ENCODE results near the gene ALDH1A1.

ALDH1A1 gene

DNA sequence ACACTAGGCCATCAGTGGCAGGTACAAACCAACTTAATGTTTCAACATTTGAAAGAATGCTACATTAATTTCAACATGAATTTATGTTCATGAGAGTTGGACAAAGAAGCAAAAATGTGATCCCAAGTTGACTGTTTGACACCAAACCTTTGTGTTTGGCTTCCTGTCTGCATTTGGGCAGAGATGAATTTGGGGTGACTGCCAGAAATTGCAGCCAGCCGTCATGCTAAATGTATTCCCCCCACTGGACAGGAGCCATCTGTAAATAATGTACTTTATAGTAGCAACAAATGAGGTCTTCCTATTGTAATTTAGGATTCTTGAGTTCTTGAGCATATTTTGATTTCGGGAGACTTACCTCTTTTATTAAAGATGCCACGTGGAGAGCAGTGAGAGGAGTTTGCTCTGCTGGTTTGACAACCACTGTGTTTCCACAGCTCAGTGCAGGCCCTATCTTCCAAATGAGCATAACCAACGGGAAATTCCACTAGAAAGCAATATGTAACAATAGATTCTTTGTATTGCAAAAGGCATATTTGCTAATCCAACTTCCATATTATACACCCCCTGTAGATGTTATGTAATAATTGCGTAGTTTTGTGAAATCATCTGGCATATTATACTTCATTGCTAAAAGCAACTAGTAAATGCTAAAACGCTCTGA lies 27.6 kb downstream of the ALDH1A1 start:
- in situ Hi-C loops (cut with MboI; ENCODE audit: low pct_unique_long_range_greater_than_20kb, low sequenced_read_pairs), result no loop called here
- DNase-seq, result no peak

DNA sequence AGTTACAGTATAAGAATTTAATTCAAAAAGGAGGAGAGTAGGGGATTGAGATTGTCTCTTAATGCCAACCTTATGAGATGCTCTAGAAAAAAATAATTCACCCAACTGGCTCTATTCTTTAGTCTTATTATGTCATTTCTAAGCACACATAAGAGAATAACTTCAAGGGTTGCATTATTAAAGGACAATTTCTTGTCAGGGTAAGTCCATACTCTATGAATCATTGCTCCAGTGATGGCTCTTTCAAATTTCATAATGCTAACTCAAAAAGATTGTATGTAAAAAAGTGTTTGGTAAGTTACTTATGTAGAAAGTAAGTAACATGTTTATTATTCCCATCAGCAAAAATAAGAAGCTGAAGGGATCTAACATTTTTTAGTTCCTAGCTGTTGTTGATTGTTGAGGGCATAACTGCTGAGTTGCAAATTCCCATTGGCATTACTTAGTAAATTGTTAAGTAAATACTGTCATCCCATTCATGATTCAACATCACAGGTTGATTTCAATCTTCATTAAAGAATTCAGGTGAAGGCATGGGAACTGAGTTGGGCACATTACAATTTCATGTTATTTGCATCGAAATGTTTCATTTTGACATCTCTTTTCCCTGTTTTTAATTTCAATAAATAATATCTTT lies 28.6 kb downstream of the ALDH1A1 start:
- DNase-seq, result no peak
- in situ Hi-C loops (cut with MboI; ENCODE audit: low pct_unique_long_range_greater_than_20kb, low sequenced_read_pairs), result no loop called here

DNA sequence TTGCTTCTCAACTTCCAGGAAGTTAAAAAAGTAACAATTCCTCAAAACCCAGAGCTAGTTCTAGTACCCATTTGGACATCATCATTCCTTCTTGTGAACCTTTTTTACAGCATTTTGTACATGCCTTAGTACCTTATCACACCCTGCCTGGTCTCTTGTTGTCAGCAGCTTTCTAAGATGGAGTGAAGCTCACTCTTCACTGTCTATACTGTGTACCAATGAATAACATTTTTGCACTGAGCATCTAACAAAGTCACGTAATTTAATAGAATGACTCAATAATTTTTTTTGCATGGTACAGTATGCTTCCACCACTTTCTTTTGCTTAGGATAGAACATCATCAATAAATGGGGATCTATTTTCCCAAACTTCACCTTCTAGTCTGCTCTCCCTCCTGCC lies 29.8 kb downstream of the ALDH1A1 start:
- DNase-seq, result no peak
- in situ Hi-C loops (cut with MboI; ENCODE audit: low pct_unique_long_range_greater_than_20kb, low sequenced_read_pairs), result no loop called here

DNA sequence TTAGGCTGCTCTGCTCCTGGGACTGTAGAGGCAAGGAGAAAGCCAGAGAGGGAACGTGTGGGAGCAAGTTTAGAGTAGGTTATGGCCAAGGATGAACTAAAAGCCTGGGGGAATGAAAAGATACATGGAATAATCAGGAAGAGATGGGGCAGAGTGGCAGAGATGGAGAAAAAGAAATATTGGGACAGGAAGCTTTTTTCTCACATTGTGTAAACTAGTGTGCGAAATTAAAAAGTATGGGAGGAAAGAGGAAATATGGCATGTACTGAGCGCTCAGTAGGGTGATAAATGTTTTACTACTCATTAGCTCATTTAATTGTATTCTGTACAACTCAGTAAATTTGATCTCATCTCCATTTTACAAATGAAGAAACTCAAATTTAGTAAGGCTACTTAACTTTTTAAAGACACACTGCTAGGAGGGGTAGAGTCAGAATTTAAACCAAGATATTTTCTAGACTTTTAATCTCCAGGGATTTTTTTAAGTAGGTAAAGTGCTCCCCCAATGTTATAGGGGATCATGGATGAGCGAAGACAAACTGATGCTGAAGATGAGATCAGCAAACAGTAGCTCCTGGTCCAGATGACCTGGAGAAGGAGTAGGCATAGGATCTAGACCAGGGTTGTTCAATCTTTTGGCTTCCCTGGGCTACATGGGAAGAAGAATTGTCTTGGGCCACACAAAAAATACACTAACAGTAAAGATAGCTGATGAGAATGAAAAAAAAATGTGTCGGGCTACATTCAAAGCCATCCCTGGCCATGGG lies 30.8 kb downstream of the ALDH1A1 start:
- no peak for DNase-seq
- in situ Hi-C loops (cut with MboI; ENCODE audit: low pct_unique_long_range_greater_than_20kb, low sequenced_read_pairs), result no loop called here

DNA sequence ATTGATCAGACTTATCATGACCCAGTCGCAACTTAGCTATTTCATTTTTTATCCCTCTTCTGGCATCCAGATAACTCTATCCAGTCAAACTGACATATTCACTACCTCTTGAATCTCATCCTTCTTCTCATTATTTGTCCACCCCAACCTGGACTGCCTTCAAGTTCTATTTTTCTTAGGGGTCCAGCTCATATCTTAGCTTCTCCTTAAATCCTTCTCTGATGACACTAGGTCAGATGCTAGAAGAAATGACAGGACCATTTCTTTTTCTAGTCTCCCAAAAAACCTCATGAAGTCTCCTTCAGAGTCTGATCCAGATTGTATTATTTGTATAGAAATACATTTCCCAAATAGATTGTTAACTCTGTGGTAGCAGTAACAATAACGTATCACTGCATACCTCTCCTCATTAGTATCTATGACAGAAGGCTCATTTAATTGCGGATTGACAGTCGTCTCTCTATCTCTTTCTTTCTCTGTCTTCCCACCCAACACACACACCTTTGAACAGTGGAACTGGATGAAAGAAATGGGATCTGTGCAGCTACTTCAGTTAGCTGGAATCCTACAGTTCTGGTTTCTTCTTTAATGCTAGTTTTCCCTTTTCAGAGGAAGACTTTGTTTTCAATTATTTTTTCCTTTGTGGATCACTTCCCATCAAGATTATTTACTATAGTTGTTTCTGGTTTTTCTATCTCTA lies 33.5 kb downstream of the ALDH1A1 start:
- in situ Hi-C loops (cut with MboI; ENCODE audit: low pct_unique_long_range_greater_than_20kb, low sequenced_read_pairs), result no loop called here
- DNase-seq, result no peak

DNA sequence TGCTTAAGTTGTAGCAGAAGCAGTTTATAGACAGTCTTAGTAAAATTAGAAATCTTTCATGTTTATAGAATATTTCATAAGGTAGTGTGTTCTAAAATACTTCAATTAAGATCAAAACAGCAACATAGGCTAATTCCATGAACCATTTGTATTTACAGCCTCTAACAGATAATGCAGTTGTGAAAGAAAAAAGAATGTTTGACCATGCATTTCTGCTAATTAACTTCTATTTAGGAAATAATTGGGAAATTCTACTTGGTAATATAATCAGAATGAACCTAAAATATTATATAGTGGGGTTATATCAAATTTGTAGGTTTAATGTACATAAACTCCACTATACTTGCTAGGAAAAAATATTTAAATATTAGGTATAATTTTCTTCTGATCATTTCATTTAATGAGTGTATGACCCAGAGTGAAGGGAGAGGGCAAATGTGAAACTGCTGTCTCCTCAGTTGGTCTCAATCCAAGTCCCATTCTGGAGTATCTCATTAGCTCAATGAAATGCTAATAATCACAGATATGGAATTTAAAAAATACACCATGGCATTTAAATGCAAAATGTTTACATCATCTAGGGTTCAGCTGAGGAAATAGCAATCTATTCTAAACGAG lies 34.9 kb downstream of the ALDH1A1 start:
- DNase-seq, result no peak
- in situ Hi-C loops (cut with MboI; ENCODE audit: low pct_unique_long_range_greater_than_20kb, low sequenced_read_pairs), result no loop called here

DNA sequence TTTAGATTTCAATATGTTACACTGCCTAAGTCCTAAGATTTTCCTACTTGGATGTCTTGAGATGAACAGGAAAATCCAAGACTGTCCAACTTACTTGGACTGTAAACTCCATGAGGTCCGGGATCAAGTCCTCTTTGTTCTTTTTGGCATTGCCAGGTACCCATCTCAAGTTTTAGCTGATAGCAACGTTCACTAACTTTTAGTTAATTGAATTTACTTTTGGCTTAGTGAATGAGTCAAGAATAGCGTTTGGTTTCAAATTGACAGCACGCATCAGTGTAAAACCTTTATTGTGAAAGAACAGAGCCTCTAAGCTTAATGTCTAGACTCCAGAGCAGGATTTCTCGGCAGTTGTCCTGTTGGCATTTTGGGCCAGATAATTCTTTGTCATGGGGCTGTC lies 37.2 kb downstream of the ALDH1A1 start:
- no peak for DNase-seq
- in situ Hi-C loops (cut with MboI; ENCODE audit: low pct_unique_long_range_greater_than_20kb, low sequenced_read_pairs), result no loop called here

DNA sequence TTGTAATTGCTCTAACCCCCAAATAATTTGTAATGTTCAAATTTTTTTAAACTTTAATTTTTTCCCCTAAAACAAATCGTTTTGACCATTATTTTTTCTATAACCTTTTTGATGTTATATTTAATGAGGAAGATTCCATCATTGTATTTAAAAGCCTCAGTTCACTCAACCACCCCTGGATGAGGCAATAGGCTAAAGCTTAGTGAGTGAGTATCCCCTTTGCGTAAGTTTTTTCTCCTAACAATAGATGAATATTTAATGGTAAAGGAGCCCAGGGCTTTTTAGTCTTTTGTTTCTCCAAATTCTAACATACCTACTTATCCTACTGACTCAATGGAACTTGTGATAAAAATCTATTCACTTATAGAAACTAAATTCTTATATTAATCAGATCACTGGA lies 38.1 kb downstream of the ALDH1A1 start:
- no peak for DNase-seq
- in situ Hi-C loops (cut with MboI; ENCODE audit: low pct_unique_long_range_greater_than_20kb, low sequenced_read_pairs), result no loop called here

DNA sequence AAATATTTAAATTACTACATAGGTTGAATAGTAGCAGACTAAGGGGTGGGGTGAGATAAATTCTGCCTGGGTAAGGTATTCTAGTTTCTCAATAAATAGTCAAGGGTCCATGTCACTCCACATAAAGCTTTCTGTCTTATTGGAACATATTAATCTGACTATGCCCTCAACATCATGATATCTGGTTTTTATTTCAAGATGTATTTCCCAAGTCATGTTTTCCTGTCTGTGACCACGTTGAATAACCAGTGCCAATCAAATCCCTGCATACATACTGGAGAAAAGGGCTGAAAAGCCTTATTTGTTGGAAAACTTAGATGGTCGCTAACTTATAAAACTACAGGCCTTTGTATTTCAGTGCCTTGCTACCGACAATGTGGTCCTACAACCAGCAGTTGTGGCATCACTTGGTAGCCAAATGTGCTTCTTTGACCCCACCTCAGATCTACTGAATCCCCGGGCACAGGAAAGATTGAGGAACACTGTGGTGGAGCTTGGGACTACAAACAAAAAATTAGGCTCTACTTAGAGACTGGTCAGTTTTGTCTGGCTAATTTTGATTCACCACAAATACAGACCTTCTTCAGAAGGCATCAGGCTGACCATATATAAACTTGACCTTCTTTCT lies 39.4 kb downstream of the ALDH1A1 start:
- in situ Hi-C loops (cut with MboI; ENCODE audit: low pct_unique_long_range_greater_than_20kb, low sequenced_read_pairs), result no loop called here
- DNase-seq, result no peak

DNA sequence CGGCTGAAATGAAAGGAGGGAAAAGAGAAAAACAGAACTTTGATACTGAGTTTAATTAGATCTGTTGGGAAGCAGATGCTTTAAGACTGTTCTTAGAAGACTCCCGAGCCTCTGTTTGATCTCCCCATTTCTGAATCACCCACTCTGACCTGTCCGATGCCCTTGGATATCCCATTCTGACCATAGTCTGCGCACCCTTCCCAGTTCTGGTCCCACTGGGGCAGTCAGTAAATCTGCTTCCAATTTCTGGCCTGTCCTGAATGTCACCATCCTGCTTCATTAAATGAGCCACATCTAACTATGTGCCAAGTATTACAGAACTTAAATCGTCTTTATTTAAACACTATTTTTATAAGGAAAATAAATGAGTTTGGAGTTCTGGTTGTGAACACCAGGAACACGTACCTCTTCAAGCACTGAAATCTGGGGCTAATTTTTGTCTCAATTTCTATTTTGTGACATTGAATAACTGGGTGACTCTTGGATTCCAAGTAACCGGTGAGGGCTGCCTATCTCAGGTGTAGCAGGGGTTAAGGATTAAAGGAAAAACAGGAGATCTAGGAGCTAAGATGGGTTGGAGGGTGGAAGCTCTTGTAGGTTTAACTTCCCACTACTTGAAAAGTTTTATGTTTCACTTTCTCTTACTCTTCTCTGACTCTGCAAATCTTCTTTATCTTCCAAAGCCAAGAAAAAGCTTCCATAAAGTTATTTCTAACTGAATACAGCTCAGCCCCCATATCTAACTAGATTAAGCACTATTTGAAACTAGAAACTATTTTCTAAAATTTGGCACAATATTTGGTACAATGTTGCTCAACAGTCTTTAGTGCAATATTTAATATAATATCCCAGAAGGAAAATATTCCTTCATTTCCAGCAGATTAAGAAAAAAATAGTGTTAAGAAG lies 40.1 kb downstream of the ALDH1A1 start:
- in situ Hi-C loops (cut with MboI; ENCODE audit: low pct_unique_long_range_greater_than_20kb, low sequenced_read_pairs), result no loop called here
- no peak for DNase-seq

DNA sequence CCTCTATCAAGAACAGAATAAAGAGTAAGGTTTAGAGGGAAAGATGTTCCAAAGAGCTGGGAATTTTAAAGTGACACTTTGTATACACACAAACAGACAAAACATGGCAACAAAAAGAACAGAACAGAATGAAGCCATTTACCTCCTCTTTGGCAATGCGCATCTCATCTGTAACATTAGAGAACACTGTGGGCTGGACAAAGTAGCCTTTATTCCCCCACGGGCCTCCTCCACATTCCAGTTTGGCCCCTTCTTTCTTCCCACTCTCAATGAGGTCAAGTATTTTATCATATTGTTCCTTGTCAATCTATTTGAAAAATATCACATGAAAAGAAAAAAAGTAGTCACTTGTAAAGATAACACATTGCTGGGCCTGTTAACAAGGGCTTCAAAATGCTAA lies 41.0 kb downstream of the ALDH1A1 start:
- no peak for DNase-seq
- in situ Hi-C loops (cut with MboI; ENCODE audit: low pct_unique_long_range_greater_than_20kb, low sequenced_read_pairs), result no loop called here

DNA sequence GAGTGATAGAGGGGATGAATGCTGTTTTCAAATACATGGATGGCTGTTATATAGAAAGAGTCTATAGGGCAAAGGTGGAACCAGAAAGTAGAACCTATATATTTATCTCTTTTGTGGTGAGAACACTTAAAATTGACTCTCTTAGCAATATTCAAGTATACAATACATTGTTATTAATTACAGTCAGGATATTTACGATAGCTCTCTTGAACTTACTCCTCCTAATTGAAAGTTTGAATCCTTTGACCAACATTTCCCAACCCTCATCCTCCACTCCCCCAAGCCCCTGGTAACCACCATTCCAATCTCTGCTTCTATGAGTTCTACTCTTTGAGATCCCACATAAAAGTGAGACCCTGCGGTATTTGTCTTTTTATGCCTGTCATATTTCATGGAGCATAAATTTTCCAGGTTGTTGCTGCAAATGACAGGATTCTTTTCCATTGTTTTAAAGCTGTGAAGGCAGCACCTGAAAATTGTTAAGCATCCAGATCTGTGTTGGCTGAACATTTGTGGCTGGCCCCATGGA lies 41.5 kb downstream of the ALDH1A1 start:
- in situ Hi-C loops (cut with MboI; ENCODE audit: low pct_unique_long_range_greater_than_20kb, low sequenced_read_pairs), result no loop called here
- no peak for DNase-seq

DNA sequence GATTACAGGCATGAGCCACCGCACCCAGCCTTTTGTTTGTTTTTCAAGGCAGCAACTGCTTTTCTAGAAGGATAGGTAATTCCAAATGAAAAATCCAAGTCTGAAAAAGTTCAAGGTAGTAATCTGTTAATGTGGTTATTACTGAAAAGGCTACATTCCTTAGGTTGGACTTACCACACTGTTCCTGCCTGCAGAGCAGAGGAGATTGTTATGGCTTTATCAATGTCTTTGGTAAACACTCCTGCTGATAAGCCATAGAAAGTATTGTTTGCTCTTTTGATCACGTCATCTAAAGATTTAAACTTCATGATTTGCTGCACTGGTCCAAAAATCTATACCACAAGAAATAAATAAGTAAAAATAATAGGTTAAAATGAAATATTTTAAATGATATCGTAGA lies 43.4 kb downstream of the ALDH1A1 start:
- DNase-seq, result no peak
- in situ Hi-C loops (cut with MboI; ENCODE audit: low pct_unique_long_range_greater_than_20kb, low sequenced_read_pairs), result no loop called here

DNA sequence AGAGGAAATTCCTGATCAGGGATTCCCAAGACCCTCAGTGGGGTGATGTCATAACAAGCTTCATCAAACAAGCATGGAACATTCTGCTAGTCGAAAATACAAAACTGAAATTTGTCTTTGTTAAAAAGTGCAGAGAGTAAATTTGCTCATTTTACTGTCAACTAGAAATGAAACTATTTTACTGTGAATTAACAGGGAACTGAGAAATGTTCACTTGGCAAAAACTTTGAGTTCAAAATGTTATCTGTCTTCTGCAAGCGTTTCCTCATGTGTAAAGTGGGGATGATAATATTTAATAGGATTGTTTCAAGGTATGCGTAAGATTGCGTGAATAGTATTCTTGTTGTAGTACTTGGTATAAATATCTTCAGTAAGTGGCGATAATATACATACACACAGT lies 45.4 kb downstream of the ALDH1A1 start:
- no peak for DNase-seq

DNA sequence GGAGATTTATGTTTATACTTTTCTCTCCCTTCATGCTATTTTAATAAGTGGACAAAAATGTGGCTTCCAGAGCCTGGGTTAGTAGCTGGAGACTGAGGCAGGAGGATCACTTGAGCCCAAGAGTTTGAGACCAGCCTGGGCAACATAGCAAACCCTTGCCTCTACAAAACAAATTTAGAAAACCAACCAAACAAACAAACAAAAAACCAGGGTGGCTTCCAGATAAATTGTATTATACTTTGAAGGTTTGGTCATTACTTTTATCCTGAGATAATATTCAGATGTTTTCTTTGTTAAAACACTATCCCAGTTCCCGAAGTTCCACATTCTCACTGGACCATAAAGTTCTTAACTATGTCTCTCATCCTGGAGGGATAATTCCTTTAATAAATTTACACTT lies 46.0 kb downstream of the ALDH1A1 start:
- no peak for DNase-seq
- in situ Hi-C loops (cut with MboI; ENCODE audit: low pct_unique_long_range_greater_than_20kb, low sequenced_read_pairs), result no loop called here

More for the DNA sequence above, 45.4 kb downstream of the ALDH1A1 start:
- in situ Hi-C loops (cut with MboI; ENCODE audit: low pct_unique_long_range_greater_than_20kb, low sequenced_read_pairs), result no loop called here

DNA sequence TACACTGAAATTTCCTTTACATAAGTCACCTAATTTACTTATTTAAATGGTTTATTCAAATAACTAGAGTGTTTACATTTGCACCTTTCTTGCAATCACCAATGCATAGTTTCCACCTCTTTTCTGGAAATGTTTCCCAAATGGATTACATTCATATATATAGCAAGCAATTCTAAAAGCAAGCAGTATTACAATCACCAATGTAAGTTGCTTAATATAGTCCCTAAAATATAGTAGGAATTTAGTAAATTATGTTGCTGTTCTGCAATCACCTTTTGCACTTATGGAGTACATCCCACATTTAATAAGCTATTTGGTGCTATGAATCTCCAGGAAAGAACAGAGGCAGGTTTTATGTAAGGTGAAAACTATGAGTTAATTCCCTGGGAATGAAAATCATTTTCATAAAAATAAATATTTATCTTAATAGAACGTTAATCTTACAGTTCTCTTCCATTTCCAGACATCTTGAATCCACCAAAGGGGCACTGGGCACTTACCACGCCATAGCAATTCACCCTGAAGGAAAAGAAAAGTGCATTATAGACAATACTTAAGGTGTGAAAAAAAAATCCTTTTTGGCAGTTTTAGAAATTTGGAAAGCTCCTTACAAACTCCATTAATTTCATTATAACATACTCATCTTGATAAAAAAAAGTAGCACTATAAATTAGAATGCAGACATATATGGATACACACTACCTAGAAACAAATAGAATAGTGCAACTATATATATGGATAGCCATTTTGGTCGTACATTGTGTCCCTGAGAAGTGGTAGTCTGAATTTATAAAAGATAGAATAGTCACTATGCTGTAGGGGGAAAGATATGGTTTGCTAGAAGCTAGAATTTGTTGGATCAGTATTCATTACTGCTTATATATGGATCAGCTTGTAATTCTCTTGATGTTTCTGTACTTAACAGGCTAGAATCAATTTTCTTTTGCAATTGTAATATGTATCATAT lies 47.1 kb downstream of the ALDH1A1 start:
- in situ Hi-C loops (cut with MboI; ENCODE audit: low pct_unique_long_range_greater_than_20kb, low sequenced_read_pairs), result no loop called here
- no peak for DNase-seq
